ENCODE data around the gene TXNDC15.
"Not testable (repeated sequence)": the region's sequence is repeated elsewhere in the genome, so short reads cannot be mapped to it uniquely, and the experiment has no call there.

TXNDC15 gene

DNA sequence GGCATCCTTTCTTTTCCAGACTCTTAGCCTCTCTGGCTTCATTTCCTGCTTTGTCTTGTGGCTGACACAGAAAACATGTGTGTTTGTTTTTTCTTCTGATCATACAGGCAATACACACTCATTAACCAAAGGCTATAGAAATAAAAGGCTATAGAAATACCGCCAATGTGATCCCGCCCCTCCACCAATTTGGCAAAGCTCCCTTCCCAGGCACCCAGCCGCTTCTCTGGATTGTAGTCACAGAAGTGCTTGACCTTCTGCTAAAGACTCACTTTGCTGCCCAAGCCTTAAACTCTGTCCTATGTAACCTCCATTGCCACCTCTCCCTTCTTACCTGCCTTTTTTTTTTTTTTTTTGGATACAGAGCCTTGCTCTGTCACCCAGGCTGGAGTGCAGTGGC is 5.3 kb downstream of the TXNDC15 start:
- no peak for DNase-seq

DNA sequence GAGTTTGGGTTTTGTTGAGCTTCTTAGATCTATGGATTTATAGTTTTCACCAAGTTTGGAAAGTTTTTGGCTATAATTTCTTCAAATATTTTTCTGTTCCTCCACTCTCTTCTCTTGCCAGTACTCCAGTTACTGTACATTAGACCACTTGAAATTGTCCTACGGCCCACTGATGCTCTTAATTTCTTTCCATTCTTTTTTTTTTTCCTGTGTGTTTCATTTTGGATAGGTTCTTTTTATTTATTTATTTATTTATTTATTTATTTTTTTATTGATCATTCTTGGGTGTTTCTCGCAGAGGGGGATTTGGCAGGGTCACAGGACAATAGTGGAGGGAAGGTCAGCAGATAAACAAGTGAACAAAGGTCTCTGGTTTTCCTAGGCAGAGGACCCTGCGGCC is 6.8 kb downstream of the TXNDC15 start:
- DNase-seq, result not testable (repeated sequence)

DNA sequence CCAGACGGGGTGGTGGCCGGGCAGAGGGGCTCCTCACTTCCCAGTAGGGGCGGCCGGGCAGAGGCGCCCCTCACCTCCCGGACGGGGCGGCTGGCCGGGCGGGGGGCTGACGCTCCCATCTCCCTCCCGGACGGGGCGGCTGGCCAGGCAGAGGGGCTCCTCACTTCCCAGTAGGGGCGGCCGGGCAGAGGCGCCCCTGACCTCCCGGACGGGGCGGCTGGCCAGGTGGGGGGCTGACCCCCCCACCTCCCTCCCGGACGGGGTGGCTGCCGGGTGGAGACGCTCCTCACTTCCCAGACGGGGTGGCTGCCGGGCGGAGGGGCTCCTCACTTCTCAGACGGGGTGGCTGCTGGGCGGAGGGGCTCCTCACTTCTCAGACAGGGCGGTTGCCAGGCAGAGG is 7.5 kb downstream of the TXNDC15 start:
- not testable (repeated sequence) for DNase-seq

DNA sequence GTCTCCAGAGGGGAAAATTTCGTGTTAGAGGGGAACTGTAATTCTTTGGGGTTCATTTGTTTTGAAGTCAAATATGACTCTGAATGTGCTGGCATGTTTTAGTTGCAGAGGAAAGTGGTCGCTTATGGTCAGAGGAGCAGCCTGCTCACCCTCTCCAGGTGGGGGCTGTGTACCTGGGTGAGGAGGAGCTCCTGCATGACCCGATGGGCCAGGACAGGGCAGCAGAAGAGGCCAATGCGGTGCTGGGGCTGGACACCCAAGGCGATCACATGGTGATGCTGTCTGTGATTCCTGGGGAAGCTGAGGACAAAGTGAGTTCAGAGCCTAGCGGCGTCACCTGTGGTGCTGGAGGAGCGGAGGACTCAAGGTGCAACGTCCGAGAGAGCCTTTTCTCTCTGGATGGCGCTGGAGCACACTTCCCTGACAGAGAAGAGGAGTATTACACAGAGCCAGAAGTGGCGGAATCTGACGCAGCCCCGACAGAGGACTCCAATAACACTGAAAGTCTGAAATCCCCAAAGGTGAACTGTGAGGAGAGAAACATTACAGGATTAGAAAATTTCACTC is 13.5 kb downstream of the TXNDC15 start:
- no peak for DNase-seq

DNA sequence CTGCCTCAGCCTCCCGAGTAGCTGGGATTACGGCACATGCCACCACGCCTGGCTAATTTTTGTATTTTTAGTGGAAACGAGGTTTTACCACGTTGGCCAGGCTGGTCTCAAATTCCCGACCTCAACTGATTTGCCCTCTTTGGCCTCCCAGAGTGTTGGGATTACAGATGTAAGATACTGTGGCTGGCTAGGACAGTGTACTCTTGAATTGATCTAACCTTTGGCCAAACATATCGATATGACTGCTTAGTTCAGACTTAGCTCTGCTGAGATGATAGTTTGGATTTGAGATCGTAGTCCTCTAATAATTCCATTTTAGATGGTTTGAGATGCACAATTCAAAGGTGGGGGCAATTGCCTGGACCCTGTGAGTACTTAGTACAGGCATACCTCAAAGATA is 15.2 kb downstream of the TXNDC15 start:
- no peak for DNase-seq

DNA sequence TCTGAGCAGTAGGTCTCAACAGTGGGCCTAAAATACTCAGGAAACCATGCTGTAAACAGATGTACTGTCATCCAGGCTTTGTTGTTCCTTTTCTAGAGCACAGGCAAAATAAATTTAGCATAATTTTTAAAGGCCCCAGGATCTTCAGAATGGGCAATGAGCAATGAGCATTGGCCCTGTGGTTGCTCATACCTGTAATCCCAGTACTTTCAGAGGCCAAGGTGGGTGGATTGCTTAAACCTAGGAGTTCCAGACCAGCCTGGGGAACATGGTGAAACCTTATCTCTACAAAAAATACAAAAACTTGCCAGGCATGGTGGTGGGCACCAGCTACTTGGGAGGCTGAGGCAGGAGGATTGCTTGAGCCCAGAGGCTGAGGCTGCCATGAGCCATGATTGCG is 17.3 kb downstream of the TXNDC15 start:
- no peak for DNase-seq

DNA sequence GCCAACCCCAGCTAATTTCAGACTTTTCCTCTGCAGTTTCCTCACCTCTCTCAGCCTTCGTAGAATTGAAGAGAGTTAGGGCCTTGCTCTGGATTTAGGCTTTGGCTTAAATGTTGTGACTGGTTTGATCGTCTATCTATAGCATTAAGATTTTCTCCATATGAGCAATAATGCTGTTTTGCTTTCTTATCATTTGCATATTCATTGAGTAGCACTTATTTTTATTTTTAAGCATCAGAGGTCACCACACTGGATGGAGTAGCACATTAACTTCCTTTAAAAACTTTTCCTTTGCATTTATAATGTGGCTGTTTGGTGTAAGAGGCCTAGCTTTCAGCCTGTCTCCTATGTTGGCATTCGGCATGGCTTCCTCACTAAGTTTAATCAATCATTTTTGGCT is 18.1 kb downstream of the TXNDC15 start:
- DNase-seq, result no peak

DNA sequence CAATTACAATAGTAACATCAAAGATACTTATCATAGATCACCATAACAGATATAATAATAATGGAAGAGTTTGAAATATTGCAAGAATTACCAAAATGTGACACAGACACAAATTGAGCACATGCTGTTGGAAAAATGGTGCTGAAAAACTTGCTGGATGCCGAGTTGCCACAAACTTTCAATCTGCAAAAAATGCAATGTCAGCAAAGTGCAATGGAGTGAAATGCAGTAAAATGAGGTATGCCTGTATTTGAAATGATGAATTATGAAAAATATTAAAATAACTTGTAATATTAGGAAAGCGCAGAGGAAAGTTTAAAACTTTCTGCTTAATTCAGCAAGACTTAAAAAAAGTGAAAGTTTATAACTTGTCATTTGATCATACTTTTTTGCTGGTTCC is 18.8 kb downstream of the TXNDC15 start:
- no peak for DNase-seq

DNA sequence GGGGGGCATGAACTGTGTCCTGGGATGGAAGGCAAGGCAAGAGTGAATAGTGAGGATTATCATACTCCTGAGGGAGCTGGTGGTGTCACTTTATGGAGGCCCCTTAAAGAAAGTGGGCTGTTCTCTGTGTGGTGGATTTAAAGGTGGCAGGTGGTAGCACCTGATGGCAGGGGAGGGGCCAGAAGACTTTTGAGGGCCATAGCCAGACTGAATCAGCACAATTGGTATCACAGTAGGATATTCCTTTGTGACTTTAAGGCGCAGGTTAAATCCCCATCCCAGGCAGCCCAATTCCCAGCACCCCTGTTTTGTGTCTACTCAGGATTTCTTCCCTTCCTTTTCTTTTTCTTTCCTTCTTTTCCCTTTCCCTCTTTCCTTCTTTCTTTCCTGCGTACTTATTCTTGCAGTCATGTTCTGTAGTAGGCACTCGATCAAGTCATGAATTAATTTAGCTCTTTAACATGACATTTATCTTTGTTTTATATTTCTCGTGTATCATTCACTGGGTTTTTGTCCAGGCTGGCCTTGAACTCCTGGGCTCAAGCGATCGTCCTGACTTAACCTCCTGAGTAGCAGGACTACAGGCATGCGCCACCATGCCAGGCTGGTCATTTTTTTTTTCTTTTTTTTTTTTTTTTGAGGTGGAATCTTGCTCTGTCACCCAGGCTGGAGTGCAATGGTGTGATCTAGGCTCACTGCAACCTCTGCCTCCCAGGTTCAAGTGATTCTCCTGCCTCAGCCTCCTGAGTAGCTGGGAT is 19.8 kb downstream of the TXNDC15 start:
- no peak for DNase-seq

DNA sequence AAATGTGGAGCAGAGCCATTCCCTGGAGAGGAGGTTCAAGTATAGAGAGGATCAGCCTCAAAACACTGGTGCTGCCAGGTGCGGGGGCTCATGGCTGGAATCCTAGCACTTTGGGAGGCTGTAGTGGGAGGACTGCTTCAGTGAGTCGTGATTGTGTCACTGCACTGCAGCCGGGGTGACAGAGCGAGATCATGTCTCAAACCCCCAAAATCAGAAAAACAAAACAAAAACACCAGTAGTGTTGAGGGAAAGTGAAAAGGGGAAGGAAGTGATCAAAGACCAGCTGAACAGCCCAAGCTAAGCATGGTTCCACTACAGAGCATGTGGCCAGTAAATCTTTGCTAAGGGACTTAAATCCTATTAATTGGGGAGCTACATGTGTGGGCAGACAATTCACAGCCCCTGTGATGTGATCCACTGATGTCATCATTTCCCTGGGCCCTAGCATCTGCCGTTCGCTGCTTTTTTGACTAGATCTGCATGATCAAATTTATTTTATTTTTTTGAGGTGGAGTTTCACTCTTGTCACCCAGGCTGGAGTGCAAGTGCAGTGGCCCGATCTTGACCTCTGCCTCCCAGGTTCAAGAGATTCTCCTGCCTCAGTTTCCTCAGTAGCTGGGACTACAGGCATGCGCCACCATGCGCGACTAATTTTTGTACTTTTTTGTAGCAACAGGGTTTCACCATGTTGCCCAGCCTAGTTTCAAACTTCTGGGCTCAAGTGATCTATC is 28.1 kb downstream of the TXNDC15 start:
- DNase-seq, result no peak

DNA sequence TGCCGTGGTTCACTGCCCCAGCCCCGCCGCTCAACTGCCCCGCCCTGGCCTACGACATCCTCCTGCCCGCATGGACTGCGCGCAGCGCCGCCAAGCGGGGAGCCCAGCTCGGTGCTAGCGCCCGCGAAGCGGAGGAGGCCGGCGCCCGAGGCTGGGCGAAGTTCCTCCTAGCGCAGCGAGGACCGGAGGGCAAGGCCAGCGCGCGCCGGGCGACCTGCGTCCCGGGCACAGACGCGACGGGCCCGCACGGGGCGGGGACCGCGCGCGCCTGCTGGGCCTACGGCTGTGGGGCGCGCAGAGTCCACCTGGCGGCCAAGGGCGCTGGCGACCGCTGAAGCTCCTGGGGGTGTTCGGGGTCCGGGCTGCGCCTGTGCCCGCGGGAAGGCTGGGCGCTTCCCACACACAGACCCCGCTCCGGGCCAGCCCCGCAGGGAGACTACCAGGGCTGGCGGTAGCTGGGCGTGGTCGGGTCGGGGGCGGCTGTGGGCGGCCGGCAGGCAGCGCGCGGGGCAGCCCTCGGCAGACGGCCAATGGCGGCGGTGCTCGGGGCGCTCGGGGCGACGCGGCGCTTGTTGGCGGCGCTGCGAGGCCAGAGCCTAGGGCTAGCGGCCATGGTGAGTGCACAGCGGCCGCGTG is 30.6 kb downstream of the TXNDC15 start, which contains the start of gene PCBD2:
Gene PCBD2 (plus strand): TSS at position 522 of the 636 bp plus-strand sequence. CDS start 9 bp downstream, at position 531.
- peak; percentile 48 for DNase-seq

DNA sequence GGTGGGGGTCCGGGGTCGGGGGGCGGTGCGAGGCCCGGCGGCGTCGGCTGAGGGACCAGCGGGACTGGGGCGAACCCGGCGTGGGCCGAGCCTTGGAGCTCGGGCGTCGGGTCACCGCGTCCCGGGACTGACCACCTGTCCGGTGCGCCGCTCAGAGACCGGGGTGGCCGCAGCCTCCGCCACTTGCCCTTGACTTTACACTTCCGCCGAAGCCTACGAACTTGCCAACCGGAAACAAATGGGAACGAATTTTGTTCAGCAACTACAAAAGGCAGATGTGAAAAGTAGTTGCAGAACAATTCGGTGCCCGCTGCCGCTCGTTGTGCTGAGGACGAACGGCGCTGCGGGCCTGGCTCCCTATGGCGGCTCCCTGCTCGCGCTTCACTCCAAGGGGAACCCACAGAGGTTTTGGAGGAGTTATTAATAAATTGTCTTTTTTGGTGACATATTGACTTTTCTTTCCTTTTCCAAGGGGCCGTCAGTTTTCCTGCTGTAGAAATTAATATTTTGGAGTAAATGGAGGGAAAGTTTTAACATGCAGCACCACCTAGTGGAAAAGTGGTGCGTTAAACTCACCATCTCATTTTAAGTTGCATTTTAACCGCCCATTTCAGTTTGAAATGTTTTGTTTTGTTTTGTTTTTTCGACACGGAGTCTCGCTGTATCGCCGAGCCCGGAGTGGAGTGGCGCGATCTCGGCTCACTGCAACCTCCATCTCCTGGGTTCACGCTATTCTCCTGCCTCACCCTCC is 31.2 kb downstream of the TXNDC15 start:
- DNase-seq, result peak; percentile 6

DNA sequence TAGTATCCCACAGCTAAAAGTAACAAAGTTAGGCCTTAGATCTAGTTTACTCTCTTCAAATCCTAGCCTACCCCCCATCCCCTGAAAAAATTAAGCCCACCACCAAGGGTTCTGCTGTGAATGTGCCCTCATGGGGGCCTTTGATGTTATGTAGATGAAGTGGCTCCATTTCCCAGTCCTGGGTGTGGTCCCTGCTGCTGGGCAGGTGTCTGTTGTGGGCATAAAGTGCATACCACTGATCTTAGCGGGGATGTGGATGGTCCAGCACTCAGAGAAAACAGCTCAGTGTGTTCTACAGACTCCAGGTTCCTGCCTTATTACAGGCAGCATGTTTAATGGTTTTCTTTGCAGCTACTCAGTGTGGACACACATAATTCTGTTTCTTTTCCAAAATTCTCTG is 32.6 kb downstream of the TXNDC15 start:
- no peak for DNase-seq

DNA sequence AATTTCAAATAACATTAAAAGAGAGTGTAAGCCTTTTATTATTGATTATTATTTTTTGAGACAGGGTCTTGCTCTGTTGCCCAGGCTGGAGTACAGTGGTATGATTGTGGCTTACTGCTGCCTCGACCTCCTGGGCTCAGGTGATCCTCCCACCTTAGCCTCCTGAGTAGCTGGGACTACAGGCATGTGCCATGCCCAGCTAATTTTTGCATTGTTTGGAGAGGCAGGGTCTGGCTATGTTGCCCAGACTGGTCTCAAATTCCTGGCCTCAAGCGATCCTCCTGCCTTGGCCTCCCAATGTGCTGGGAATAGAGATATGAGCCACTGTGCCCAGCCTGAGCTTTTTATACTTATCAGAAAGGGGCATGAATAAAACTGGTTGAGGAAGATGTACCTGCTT is 36.6 kb downstream of the TXNDC15 start:
- not testable (repeated sequence) for DNase-seq

DNA sequence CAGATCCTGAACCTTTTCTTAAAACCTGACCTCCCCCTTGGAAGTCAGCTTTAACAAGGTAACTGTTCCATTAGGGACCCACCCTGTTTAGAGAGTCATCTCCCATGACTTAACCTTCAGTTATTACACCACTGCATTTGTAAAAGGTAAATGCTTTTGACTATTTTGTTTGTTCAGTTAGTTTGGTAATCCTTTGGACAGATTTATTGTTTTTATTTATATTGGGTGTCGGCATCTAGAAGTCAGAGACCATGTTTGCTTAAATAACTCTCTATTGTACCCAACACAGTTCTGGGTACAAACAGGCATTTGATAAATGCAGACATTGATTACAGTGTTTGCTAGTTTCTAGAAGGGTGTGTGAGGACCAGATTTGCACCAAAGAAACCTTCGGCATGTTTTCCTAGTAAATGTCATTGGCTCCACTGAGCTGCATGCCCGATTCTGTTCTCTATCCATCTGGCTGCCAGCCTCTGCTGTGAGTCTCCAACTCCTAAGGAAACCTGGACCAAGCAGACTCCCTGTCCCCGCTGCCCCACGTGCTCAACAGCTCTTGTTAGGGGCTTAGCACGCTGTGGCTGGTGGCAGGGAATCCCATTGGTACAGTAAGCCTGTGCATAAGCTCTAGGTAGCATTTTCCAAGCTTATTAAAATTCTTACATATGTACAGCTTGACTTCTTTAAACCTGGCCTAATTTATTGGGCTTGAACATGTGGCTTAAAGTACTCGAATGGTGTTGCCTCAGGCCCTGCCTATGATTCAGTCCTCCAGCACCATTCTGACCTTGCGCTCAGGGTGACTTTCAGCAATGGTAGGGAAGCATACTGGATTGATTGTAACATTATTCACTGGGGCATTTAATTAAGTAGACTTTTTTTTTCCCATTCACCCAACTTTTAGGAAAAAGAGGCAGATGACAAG is 37.4 kb downstream of the TXNDC15 start:
- DNase-seq, result no peak

DNA sequence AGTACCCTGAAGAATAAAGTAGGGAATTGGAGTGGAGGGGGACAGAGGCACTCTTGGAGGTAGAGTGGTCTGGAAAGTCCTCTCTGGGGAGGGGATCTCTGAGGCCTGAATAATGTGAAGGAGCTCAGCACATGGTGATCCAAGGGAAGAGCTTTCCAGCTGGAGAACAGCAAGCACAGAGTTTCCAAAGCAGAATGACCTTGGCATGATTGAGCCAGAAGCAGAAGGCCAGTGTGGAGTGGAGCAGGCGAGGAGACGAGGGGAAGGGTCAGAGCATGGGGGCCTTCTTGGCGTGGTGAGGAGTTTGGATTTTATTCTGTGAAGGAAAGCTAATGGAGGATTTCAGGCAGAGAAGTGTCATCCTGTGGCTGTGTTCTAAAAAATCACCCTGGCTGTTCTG is 39.1 kb downstream of the TXNDC15 start:
- DNase-seq, result no peak

DNA sequence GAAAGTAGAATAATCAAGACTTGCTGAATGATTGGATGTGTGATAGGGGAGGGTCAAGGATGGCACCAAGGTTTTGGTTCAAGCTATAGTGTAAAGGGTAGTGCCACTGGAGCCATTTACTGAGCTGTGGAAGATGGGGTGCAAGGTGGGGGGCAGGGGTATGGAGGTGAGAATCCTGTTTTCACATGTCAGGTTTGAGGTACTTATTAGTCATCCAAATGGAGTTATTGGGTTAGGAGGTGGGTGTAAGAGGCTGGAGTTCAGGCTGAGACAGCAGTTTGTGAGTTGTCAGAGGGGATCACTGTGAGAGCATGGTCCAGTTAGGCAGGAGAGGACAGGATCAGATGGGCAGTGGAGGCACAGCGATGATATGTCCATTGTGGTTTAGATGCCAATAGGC is 39.6 kb downstream of the TXNDC15 start:
- no peak for DNase-seq

DNA sequence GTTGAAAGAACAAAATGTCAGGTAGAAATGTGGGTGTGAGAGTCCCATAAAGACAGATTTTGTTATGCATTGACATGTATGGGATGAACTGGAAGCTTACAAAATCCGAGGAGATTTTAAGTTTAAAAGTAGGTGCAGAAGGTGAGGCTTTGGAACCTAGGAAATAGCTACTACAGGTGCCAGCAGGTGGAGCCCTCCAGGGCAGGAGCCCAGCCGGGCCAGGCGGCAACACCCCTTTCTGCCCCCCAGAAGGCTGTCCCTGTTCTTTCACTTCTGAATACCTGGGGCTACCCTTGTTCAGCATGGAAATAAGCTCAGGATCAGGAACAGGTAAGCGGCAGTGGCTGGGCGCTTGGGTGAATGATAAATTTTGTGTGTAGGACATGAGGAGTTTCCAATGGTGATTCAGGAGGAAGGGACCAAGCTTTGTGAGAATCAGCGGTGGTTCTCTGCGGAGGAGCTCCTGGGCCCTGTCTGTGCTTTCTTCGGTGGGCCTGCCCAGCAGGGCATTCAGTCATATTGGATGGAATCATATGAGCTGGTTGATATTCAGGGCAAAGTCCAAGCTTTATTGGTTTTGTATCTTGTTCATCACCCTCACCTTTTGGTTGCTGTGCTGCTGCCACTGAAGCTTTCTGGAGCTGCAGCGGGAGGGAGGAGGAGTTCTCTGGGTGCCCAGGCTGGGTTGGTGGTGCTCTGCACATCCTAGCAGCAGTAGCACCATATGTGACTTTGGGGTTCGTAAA is 43.1 kb downstream of the TXNDC15 start:
- no peak for DNase-seq

DNA sequence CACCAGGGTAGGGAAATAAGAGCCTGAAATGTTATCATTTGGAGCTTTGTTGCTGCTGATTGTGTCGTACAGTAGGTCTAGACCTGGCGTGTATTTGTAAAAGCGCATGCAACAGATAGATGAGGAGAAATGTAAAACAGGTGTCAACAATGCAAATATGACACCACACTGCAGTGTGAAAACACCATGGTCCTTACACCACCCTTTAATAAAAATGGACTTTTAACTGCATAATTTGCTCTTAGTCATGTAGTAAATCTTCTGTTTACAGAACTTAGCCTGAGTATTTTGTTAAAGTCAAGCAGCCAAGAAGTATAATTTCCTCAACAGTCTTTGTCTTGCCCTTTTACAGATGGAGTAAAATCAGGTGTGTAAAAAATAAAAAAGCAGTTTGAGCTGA is 44.7 kb downstream of the TXNDC15 start:
- no peak for DNase-seq

DNA sequence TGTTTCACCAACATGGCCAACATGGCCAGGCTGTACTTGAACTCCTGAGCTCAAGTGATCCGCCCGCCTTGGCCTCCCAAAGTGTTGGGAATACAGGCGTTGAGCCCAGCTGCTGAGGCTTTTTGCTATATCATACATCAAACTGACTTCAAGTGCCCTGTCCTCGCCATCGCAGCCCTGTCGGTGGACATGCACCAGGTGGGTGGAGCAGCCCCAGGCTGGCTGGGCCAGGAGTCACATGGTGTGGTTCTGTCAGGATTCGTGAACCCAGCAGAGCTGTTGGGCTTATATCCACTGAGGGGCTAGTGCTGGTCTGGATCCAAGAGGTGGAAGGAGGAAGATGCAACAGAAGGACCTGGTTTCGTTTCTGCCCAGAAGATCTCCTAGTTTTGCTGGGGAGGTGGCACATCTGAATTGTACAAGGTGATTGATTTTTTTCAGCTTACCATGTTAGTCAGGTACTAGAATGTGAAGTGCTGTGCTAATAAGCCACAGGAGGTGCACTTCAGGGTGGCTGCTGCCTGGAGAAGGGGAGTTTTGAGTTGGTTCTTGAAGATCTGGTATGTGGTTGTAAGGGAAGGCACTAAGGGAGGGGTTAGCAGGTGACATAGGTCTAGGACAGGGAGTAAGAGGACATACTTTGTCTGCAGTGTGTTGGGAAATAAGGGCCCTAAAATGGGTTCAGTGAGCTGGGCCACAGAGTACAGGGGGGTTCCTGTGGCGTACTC is 46.8 kb downstream of the TXNDC15 start:
- no peak for DNase-seq

Data from KG1 (cell line).